Subcutaneous adipose tissue (tissue), 4 donors: ENCODE measurements around the gene ABCC11. TPM values are rescaled to one million over a fixed set of nuclear protein-coding genes. Genes with fewer than 3 reads are reported as not detected.

Source experiments
- total RNA-seq, 4 donors: library from RNA; depleted of rRNA; stranded (reverse); fragments of >200 nt; gene quantifications; one replicate each; pipeline ENCODE4 v1.1.0, GENCODE V29; 2016
- TF ChIP-seq, protein P1 (sequence below): fragments of 450-650 bp; IDR thresholded peaks from one replicate; pipeline ENCODE4 v1.5.1; 2016; ENCODE audit warnings: low read depth, mild to moderate bottlenecking, control low read depth, antibody characterized with exemption, moderate library complexity

Gene ABCC11
- total RNA-seq, 4 donors from 2014 or later = 0.44 TPM; not detected in 3

DNA sequence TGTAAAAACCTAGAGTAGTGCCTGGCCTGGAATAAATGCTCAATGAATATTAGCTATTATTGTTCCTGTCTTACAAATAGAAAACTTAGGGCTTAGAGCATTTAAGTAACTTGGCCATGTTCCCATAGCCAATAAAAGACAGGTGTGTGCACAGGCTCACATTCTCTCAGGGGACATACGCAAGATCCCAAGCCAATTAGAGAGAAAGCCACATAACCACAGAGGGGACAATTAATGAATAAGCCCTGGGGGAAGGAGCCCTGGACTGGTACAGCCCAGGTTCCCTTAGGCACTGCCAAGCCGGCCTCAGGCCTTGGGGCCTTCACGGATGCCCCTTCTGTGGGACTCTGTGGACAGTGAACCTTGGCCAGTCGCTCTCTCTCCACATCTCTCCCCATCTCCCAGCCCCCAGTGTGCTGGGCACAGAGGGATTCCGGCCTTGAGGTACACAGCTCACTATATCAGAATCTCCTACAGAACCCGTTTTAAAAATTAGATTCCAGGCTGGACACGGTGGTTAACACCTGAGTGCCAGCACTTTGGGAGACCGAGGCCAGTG is 64.3 kb downstream of the ABCC11 start:
- TF ChIP-seq, protein P1, sequence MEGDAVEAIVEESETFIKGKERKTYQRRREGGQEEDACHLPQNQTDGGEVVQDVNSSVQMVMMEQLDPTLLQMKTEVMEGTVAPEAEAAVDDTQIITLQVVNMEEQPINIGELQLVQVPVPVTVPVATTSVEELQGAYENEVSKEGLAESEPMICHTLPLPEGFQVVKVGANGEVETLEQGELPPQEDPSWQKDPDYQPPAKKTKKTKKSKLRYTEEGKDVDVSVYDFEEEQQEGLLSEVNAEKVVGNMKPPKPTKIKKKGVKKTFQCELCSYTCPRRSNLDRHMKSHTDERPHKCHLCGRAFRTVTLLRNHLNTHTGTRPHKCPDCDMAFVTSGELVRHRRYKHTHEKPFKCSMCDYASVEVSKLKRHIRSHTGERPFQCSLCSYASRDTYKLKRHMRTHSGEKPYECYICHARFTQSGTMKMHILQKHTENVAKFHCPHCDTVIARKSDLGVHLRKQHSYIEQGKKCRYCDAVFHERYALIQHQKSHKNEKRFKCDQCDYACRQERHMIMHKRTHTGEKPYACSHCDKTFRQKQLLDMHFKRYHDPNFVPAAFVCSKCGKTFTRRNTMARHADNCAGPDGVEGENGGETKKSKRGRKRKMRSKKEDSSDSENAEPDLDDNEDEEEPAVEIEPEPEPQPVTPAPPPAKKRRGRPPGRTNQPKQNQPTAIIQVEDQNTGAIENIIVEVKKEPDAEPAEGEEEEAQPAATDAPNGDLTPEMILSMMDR = no peak

DNA sequence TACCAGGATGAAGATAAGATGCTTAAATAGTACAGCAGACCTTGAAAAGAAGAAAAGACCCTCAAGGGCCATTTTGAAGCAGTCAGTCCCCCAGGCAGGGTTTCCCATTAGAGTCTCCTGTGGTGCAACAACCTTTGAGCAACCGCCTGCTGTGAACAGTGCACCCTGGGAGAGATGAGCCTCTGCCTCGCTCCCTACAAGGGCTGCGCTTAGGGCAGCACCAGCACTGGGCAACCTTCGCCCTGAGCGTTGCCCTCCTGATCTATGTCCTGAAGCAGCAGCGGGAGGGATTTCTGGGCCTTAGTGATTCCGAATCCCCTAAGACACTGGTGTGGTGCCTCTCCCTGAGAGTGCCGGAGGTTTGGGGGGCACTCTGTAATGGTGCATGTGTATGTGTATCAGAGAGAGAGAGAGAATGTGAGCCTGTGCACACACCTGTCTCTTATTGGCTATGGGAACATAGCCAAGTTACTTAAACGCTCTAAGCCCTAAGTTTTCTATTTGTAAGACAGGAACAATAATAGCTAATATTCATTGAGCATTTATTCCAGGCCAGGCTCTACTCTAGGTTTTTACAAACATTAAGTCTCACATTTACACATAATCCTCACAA is 66.4 kb downstream of the ABCC11 start:
- TF ChIP-seq, protein P1 = no peak

DNA sequence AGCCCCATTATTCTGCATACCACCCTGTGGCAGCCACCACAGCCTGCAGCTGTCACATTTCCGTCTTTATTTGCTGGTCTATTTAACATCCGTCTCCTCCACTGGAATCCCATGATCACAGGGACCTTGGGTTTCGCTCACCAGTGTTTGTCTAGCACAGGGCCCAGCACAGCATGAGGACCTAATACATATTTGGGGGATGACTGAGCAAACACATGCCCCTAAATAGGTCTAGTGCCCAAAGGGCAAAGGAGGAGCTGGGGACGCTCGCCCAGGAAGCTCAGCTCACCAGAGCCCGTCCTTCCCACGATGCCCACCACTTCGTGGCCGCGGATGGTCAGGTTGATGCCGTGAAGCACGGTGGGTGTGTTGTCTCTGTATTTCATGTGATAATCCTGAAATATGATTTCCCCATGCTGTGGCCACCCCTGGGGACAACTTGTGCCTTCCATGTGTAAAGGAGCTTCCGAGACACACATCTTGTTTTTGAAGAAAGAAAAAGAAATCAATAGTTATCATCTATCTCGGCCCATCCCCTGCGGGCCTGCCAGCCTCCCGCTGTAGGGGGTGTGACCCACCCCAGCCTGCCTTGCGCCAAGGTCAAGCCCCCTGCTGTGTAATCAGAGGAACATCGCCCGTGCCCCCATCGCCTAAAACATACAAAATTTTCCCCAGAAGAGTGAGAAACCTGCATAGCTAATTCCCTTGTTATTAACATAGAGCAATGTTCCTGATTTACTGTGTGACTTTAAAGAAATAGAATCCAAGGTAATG is 70.5 kb downstream of the ABCC11 start:
- TF ChIP-seq, protein P1 = no peak

DNA sequence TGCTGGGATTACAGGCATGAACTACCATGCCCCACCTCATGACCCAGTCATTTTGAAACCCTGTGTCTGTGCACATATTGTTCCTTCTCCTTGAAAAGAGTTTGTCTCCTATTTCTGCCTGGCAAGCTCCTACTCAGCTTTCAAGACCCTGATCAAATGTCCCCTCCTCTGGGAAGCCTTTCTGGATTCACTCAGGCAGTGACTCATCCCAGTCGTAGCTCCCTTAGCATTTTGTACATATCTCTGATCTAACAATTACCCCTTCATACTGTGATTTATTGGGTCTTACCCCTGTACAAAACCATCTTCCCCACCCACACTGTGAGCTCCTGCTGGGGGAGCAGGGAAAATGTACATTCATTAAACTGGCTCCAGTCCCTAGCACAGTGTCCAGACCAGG is 73.5 kb downstream of the ABCC11 start:
- TF ChIP-seq, protein P1 = no peak

DNA sequence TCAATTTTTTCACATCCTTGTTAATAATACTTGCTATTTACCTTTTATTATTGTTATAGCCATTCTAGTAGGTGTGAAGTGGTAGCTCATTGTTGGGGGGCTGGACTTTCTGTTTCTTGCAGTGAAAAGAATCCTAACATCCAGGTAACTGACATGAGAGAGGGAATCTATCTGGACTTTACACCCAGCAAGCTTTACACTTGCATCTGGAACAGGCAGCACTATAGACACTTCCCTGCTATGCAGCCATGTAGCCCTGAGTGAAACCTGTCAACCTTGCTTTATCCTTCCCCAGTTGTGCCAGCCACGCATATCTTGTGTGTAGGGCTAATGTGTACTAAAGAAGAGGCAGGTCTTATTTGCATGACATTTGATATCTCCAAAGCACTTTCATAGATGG is 74.7 kb downstream of the ABCC11 start:
- TF ChIP-seq, protein P1 = no peak

DNA sequence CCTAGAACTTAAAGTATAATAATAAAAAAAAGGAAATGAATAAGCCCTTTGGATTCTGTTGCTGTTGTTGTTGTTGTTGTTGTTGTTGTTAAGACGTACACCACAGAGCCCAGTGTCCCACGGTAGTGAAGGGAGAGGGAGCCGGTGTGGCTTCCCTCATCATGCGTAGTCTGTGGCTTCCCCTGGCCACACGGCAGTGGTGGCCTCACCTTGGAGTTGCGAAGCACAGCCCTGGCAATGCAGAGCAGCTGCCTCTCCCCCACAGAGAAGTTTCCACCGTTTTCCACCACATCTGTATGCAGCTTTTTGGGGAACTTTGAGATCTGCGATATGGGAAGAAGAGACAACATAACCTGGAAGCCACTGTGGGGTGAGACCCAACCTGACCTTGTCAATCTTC is 77.4 kb downstream of the ABCC11 start:
- TF ChIP-seq, protein P1 = no peak

DNA sequence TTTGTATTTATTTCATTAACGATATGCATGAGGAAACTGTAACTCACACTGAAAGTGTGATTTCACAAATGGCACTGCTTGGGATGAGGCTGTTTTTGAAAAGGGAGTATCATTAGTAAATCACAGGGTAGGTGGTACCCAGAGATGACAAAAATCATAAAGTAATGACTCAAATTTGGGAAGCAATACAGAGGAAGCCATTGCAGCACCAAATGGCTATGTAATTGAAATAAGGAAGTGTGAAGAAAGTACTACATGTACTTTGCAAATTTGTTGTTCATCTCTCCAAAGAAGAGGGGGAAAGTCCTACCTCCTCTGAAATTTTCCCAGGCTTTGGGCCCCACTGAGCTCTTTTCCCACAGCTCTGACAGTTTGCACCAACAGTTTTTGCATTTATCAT is 79.3 kb downstream of the ABCC11 start:
- TF ChIP-seq, protein P1 = no peak
